GM10266 (cell line): ENCODE measurements around the gene SOX10.

Experiments
- DNase-seq: peaks from one replicate; pipeline ENCODE4 v3.0.0; 2012; ENCODE audit errors: extremely low spot score
- CTCF ChIP-seq: IDR thresholded peaks from 2 replicates; pipeline ENCODE4 v1.5.1; 2012; ENCODE audit warnings: mild to moderate bottlenecking, low read depth; ENCODE audit not compliant: control insufficient read depth, insufficient read depth; ENCODE audit errors: missing control alignments

SOX10 gene

DNA sequence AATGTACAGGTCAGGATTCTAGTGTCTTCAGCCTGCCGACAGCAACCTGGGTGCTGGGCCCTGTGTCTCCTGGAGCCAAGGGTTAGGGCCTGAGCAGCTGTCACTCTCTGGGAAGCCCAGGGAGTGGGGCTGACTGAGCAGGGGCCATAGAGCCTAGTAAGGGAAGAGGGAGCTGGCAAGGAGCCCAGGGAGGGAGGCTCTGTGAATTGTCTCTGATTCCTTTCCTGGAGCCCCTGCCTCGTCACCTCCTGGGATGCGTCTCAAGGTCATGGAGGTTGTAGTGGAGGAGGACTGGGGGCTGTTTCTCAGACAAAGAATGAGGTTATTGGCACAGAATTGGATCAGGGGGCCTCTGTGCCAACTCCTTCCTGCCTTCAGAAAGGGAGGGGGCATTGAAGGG, 11.8 kb downstream of the SOX10 start:
- no peak for DNase-seq
- no peak for TF ChIP-seq CTCF

DNA sequence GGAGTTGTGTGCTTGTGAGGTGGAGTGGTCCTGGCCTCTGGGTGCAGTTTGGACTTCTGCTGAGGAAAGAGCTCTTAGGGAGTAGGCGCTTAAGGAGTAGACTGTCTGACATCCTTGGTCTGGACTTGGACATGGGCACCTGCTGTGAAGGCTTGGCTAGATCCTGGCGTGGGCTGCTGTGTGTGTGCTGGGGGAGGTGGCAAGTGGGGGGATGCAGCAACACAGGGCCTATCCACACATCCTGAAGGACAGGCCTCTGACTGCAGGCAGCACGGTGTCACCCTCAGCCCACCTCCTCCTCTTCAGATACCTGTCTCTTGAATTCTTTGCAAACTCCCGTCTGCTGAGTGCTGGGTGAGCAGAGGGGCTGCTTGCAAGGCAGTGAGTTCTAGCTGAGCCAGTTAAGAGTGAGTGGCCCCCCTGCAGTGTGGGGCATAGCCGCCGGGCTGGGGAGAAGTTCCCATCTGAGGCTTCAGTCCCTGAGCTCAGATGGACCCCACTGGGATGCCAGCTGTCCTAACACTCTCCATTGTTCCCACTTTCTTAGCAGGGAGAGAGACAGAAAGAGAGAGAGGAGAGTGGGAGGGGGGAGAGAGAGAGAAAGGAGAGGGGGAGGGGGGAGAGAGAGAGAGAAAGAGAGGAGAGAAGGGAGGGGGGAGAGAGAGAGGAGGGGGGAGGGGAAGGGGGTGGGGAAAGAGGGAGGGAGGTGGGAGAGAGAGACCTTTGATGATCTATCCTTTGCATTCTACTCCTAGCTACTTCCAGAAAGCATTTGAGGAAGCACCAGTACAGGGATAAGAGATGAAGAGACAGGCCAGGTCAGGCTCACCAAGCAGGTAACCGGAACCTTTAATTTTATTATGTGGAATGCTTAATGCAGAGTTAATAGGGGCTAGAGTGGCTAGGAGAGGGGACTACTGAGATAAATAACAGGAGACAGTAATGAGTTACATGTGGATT, 12.6 kb downstream of the SOX10 start:
- TF ChIP-seq CTCF = no peak
- no peak for DNase-seq

GRCh38 chr22:37970864-37971263, 13.5 kb downstream of the SOX10 start:
- no peak for DNase-seq
- TF ChIP-seq CTCF = no peak

DNA sequence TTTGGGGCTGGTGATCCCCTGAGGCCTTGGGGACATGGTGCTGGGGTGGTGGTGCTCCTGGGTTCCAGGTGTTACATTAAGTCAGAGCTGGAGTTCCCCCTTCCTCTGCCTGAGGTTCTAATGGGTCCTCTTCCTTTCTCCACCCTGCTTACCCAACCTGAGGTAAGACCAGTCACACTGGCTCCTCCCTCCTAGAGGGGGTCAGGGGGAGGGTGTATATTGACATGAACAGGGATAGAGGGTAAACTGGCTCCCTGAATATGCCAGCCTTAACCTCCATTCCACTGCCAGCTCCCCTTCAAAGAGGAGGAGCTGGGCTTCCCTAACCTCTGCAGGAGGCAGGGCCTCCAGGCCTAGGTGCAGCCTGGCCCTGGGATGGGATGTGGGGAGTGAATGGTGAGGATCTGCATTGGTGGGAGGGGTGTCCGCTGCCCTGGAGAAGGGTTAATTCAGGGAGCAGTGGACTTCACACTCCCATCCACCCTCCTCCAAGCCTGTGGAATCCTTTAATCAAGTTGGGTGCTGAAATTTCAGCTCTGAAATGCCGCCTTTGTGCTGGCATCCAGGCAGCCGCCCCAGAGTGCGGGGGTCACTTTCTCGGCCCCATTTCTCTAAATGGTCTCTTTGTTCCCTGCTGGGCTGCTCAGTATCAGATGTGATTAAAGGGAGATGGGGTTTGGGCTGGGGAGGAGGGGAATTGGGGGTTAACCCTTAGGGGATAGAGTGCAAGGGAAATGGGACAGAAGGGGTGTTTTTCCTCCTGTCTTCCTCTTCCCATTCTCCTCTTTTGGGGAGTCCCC, 15.7 kb downstream of the SOX10 start:
- no peak for TF ChIP-seq CTCF
- peak; percentile 16 for DNase-seq

DNA sequence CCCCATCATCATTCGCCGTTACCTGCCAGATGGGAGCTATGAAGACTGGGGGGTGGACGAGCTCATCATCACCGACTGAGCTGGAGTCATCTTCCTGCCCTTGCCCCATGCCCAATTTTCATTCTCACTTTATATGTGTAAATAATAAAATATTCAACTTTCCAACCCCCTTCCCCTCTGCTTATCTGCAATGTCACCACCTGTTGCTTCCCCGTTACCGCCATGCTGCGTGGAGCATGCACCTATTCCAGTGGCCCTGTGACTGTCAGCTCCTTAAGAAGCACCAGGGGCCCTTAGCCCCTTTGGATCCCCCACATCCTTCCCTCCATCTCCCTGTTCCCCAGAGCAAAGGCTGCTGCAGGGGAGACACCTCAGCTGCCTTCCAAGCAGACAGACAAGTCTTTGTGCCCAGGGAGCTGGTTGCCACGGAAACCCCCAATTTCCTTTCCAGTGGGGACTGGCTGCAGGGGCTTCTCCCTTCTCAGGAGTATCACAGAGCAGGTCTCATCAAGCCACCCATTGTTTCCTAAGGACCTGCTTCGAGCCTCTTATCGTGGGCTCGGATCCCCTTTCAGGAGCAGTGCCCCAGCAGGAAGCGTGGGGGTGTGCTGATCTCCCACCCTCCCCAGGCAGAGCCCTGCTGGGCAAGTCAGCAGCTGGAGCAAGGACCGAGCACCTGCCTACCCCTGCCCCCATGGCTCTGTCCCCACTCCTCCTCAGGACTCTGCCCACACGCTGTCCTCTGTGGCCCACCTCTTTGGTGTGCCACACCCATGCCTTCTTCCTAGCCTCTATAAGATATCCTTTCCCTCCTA, 16.5 kb downstream of the SOX10 start:
- TF ChIP-seq CTCF = no peak
- no peak for DNase-seq

DNA sequence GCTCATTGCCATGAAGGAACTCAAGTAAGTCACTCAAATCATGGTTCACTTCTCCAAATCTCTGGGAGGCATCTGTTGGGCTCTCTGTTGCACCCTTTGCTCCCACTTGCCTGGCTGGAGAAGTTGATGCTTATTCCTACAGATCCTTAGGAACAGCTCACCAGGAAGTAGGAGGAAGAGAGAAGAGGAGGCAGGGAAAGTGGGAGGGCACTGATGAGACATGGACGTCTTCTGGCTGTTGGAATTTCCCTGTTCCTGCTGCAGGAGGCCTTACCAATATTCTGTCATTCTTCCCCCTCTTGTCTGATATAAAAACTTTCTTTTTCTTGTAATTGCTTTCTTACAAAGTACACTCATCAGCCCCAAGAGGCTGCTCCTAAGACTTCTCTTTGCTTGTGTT, 17.2 kb downstream of the SOX10 start:
- no peak for DNase-seq

More for the DNA sequence above, 17.2 kb downstream of the SOX10 start:
- TF ChIP-seq CTCF = no peak
